Forelimb muscle (tissue), 1 donor: Measurements from ENCODE around the gene GDF2. TPM values are rescaled to one million over a fixed set of nuclear protein-coding genes. Genes with fewer than 3 reads are reported as not detected.
A peak's percentile ranks its signal among the peaks of the same experiment; 100 is the strongest.

Experiments used
- DNase-seq: peaks from one replicate; pipeline ENCODE4 v3.0.0-alpha.2; 2013; ENCODE audit warnings: low read depth
- polyA plus RNA-seq: library from polyadenylated mRNA; unstranded; fragments of 120-200 nt; gene quantifications from one replicate; pipeline ENCODE4 v1.2.1, GENCODE V29; 2013; ENCODE audit not compliant: insufficient read length

GDF2 gene
- polyA plus RNA-seq, 1 donor, result not detected

DNA sequence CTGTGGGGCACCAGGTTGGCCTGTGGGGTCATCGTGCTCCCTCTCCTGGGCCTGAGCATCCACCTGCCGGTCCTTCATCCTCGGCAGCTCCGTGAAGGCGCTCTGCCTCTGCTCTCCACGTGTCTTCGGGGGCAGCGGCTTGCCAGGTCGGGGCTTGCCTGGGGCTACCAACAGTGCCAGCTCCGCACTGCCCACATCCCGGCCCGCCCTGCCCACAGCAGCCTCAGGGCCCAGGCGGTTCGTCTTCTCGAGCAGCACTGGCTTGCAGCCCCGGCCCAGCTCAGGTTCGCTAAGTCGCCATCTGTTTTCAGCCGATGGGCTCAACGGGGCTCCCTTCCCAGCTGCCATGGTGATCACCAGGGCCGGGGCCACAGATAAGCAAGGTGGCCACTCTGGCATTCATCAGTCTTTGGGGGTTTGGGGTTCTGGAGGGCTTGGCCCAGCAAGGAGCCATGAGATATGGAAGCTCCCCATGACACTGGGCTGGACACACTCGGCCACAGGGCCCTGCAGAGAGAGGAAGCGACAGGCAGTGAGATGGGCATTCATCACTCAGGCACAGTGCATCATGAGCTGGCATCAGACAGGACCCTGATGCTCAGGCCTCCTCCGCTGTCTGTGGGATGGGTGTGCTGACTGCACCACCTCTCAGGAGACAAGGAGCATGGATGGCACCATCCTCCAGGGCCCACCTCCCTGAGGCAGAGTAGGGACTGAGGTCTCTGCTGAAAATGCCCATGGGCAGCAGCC is 46.4 kb downstream of the GDF2 start:
- DNase-seq, result no peak

DNA sequence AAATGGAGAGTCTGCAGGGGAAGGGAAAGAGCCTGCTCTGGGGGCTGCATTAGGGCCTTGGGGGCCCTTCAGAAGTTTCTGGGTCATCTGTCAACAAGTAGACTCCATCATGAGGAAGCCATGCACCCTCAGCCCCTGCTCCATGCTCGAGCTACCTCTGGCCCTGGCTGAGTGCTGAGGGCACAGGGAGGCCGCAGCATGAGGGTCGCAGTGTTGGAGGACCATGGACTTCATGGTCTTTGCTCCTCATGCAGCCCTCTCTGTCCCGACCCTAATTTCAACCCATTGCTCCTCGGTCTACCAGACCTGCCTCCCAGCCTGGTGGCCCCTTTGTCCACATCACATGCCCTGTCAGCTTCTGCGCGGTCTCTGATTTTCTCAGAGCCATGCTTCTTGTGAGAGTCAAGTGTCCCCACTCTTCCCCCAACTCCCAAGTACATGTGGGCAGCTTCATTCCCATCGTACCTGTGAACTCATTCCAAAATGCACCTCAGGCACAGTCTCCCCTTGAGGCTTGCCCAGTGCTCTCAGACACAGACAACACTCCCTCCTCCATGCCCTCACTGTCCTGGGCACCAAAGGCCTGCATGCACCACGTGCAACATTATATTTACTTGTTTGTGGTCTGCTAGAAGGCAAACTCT is 47.1 kb downstream of the GDF2 start:
- no peak for DNase-seq

- no peak for DNase-seq
These were observed 47.9 kb downstream of the GDF2 start for GRCh38 chr10:47370015-47370767.

DNA sequence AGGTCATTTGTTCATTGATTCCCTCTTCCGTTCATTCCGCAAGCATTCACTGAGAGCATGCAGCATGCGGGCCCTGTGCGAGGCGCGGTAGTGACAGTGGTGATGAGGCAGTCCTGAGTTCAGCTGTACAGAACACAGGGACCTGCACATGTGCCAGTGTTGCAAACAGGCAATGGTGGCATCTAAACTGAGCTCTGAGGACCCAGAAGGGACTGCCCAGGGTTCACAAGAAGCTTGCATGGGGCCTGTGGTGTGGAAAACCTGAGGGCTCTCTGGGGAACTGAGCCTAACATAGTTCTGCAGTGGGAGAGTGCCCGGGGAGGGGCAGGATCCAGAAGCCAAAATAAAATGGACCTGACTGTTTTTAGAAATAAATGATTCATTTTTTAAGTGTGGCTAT is 48.6 kb downstream of the GDF2 start:
- no peak for DNase-seq

GRCh38 chr10:47371629-47372485 is 49.6 kb downstream of the GDF2 start:
- no peak for DNase-seq

GRCh38 chr10:47372726-47373125 is 50.5 kb downstream of the GDF2 start:
- no peak for DNase-seq

GRCh38 chr10:47374611-47375536 is 52.6 kb downstream of the GDF2 start:
- peak; percentile 17 for DNase-seq

GRCh38 chr10:47376522-47377220 is 54.4 kb downstream of the GDF2 start:
- no peak for DNase-seq

Other genes starting within 250 kb of the GDF2 start
- 3.2 TPM for gene GDF10, start 22.3 kb upstream of the GDF2 start, polyA plus RNA-seq
- gene RBP3, start 25.9 kb downstream of the GDF2 start, polyA plus RNA-seq, result 0.09 TPM
- 3.5 TPM for gene ZNF488, start 61.8 kb downstream of the GDF2 start, polyA plus RNA-seq
- not detected for gene ANXA8, start 161.7 kb downstream of the GDF2 start, polyA plus RNA-seq
- not detected for gene FAM25G, start 169.2 kb downstream of the GDF2 start, polyA plus RNA-seq
- gene AGAP9, start 201.2 kb downstream of the GDF2 start, polyA plus RNA-seq, result 20.2 TPM